Measurements from ENCODE around the gene BOD1. TPM values are rescaled to one million over a fixed set of nuclear protein-coding genes. Genes with fewer than 3 reads are reported as not detected.
A peak's percentile ranks its signal among the peaks of the same experiment; 100 is the strongest.

The BOD1 gene
- total RNA-seq, 1 donor from 2014 or later: 40.9 TPM

GRCh38 chr5:173625261-173625660 is 8.8 kb upstream of the BOD1 start:
- ATAC-seq (peak; percentile 23), DNase-seq (no peak)
- Histone ChIP-seq H3K4me1 (no peaks in the 10 kb centered on the region), H3K36me3 (no peaks in the 10 kb centered on the region), H3K27ac (no peak overlapping the region), H3K4me3 (no peak overlapping the region), H3K9me3 (no peaks in the 10 kb centered on the region), H3K27me3 (no peaks in the 10 kb centered on the region)
- TF ChIP-seq, protein P1, sequence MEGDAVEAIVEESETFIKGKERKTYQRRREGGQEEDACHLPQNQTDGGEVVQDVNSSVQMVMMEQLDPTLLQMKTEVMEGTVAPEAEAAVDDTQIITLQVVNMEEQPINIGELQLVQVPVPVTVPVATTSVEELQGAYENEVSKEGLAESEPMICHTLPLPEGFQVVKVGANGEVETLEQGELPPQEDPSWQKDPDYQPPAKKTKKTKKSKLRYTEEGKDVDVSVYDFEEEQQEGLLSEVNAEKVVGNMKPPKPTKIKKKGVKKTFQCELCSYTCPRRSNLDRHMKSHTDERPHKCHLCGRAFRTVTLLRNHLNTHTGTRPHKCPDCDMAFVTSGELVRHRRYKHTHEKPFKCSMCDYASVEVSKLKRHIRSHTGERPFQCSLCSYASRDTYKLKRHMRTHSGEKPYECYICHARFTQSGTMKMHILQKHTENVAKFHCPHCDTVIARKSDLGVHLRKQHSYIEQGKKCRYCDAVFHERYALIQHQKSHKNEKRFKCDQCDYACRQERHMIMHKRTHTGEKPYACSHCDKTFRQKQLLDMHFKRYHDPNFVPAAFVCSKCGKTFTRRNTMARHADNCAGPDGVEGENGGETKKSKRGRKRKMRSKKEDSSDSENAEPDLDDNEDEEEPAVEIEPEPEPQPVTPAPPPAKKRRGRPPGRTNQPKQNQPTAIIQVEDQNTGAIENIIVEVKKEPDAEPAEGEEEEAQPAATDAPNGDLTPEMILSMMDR (IDR thresholded peaks at IDR 0.05): no peak
- intact Hi-C loops (cut with DNase I): no loop called here

DNA sequence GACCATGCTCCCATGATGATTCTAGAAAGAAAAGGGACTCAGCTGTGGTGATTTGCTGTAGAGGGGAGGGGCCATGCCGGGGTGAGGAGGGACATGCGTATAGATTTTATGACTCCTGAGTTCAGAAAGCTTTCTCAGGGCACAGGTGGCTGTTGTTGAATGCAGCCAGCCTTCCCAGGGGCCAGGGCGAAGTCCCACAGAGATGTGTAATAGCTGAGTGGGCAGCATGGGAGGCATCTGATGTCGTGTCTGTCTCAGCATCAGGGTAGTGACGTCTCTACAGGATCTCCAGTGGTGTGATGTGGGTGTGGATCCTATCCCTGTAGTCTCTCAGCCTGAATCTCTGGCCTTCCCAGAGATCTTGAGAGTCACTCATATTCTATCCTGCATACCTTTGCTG is 7.8 kb upstream of the BOD1 start:
- intact Hi-C loops (cut with DNase I): loop anchor here (5.0 kb wide), 1 partner anchor 348 kb away; no protein-coding TSS in a partner anchor
- DNase-seq: no peak
- Histone ChIP-seq H3K27ac (no peak overlapping the region), H3K4me3 (no peak overlapping the region), H3K27me3 (no peaks in the 10 kb centered on the region), H3K9me3 (no peaks in the 10 kb centered on the region), H3K36me3 (no peaks in the 10 kb centered on the region), H3K4me1 (no peaks in the 10 kb centered on the region)
- no peak for ATAC-seq
- TF ChIP-seq, protein P1 (IDR thresholded peaks at IDR 0.05): no peak

DNA sequence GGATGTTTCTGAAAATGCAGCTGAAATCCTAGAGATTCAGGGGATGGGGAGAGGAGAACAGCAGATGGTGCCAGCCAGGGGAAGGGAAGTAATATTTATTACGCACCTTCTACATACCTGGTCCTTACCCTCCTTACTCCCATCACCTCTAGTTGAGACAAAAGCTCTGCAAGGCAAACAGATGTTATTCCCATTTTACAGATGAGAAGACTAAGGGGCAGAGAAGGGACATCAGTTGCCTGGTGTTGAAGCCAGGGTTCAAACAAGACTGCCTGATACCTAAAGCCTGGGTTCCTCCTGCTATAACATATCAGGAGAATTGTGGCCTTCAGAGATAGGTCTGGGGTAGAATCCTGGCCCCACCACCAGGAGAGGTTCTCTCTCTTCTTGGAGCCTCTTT is 7.3 kb upstream of the BOD1 start:
- no peaks in the 10 kb centered on the region for H3K27me3 ChIP-seq
- DNase-seq: no peak
- H3K36me3 ChIP-seq: no peaks in the 10 kb centered on the region
- TF ChIP-seq, protein P1 (IDR thresholded peaks at IDR 0.05): no peak
- no peaks in the 10 kb centered on the region for H3K4me1 ChIP-seq
- intact Hi-C loops (cut with DNase I): loop anchor here (5.0 kb wide), 1 partner anchor 349 kb away; no protein-coding TSS in a partner anchor
- ATAC-seq: no peak
- H3K9me3 ChIP-seq: no peaks in the 10 kb centered on the region
- no peak overlapping the region for H3K27ac ChIP-seq
- no peak overlapping the region for H3K4me3 ChIP-seq

- Histone ChIP-seq H3K27ac (no peak overlapping the region), H3K9me3 (no peaks in the 10 kb centered on the region), H3K4me3 (no peak overlapping the region), H3K36me3 (no peaks in the 10 kb centered on the region), H3K4me1 (no peaks in the 10 kb centered on the region), H3K27me3 (no peaks in the 10 kb centered on the region)
- intact Hi-C loops (cut with DNase I): loop anchor here (5.0 kb wide), 1 partner anchor 349 kb away; no protein-coding TSS in a partner anchor
- DNase-seq (no peak), ATAC-seq (no peak)
- TF ChIP-seq, protein P1 (IDR thresholded peaks at IDR 0.05): no peak
These were observed 6.9 kb upstream of the BOD1 start for GRCh38 chr5:173623296-173623771.

- no peak for ATAC-seq
- Histone ChIP-seq H3K4me3 (no peak overlapping the region), H3K27me3 (no peaks in the 10 kb centered on the region), H3K36me3 (no peaks in the 10 kb centered on the region), H3K9me3 (no peaks in the 10 kb centered on the region), H3K27ac (no peak overlapping the region), H3K4me1 (no peaks in the 10 kb centered on the region)
- DNase-seq: no peak
- intact Hi-C loops (cut with DNase I): loop anchor here (5.0 kb wide), 1 partner anchor 350 kb away; no protein-coding TSS in a partner anchor
- TF ChIP-seq, protein P1 (IDR thresholded peaks at IDR 0.05): no peak
These were observed 6.0 kb upstream of the BOD1 start for GRCh38 chr5:173622183-173623047.
